ENCODE results near the gene SYT17. TPM values are rescaled to one million over a fixed set of nuclear protein-coding genes. Genes with fewer than 3 reads are reported as not detected.

The SYT17 gene
- total RNA-seq, 1 donor from 2014 or later = 13.3 TPM

DNA sequence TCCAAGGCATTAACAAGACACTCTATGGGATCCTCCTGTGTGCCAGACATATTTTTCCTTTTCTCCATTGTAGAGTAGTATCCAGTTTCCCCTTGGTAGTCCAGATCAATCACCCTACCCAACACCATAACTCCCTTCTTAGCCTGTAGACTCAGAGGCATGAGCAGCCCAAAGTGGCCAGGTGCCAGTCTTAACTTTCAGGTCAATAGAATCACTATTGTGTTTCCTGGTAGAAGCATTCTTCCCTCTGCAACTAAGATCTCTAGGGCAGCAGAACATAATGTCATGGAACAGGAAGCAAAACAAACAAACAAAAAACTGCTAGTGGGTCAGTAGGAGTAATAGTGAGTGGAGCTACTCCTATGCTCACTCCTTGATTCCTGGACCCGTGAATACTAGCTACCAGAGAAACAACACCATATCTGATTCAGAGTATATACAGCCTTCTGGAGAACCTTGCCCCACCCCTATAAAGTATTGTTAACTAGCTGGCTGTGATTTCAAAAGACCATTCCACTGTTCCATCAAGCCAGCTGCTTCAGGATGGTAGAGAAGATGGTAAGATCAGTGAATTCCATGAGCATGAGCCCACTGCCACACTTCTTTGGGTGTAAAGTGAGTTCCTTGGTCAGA is 106.2 kb downstream of the SYT17 start:
- intact Hi-C loops (cut with DNase I) = no loop called here

DNA sequence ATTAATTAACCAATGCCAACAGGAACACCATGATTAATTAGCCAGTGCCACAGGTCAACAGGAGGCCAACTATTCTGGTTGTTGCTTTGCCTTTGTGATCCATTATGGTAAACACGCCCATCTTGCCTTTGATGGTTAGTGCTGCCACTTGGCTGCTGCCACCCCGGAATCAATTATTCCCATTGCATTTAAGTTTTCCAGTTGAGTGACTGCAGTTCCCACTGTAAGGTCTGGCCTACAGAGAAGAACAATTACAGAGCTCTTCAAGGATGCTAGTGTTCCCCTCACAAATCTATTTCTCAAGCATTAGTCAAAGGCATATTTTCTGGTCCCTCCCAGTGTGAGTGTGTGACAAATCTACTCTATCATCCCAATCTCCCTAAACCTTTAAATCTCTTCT is 110.4 kb downstream of the SYT17 start:
- no peak for TF ChIP-seq POLR2AphosphoS5 (IDR thresholded peaks at IDR 0.05; ENCODE audit: insufficient read depth in 1 of 2, low read depth in 1 of 2)
- intact Hi-C loops (cut with DNase I) = no loop called here

More for the DNA sequence above, 106.2 kb downstream of the SYT17 start:
- Histone ChIP-seq H3K4me3 (no peak overlapping the region), H3K9me3 (no peaks in the 10 kb centered on the region), H3K36me3 (no peaks in the 10 kb centered on the region), H3K27ac (no peak overlapping the region), H3K4me1 (no peaks in the 10 kb centered on the region), H3K27me3 (no peaks in the 10 kb centered on the region)
- no peak for TF ChIP-seq POLR2A (IDR thresholded peaks at IDR 0.05)
- no peak for TF ChIP-seq POLR2AphosphoS5 (IDR thresholded peaks at IDR 0.05; ENCODE audit: insufficient read depth in 1 of 2, low read depth in 1 of 2)
- TF ChIP-seq, protein P1, sequence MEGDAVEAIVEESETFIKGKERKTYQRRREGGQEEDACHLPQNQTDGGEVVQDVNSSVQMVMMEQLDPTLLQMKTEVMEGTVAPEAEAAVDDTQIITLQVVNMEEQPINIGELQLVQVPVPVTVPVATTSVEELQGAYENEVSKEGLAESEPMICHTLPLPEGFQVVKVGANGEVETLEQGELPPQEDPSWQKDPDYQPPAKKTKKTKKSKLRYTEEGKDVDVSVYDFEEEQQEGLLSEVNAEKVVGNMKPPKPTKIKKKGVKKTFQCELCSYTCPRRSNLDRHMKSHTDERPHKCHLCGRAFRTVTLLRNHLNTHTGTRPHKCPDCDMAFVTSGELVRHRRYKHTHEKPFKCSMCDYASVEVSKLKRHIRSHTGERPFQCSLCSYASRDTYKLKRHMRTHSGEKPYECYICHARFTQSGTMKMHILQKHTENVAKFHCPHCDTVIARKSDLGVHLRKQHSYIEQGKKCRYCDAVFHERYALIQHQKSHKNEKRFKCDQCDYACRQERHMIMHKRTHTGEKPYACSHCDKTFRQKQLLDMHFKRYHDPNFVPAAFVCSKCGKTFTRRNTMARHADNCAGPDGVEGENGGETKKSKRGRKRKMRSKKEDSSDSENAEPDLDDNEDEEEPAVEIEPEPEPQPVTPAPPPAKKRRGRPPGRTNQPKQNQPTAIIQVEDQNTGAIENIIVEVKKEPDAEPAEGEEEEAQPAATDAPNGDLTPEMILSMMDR (IDR thresholded peaks at IDR 0.05) = no peak
- no peak for DNase-seq (ENCODE audit: extremely low spot score in 2 of 2)

DNA sequence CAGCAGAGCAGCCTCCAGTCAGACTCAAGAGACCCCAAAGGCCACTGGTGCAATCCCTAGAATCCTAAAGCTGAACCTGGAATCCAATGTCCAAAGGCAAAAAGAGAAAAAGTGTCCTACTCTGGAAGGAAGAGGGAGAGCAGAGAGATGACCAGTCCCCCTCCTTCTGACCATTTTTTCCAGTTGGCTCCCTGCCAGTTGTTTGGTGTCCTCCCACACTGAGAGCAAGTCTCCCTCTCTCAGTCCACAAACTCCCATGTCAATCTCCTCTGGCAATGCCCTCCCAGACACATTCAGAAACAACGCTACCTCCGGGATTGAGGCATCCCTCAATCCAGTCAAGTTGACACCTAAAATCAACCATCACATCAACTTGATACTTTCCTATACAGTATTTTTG is 113.2 kb downstream of the SYT17 start:
- no peak for TF ChIP-seq POLR2A (IDR thresholded peaks at IDR 0.05)
- Histone ChIP-seq H3K9me3 (no peaks in the 10 kb centered on the region), H3K36me3 (no peaks in the 10 kb centered on the region), H3K27ac (no peak overlapping the region), H3K4me3 (no peak overlapping the region), H3K27me3 (no peaks in the 10 kb centered on the region), H3K4me1 (no peaks in the 10 kb centered on the region)
- intact Hi-C loops (cut with DNase I) = no loop called here
- no peak for DNase-seq (ENCODE audit: extremely low spot score in 2 of 2)

More for the DNA sequence above, 110.4 kb downstream of the SYT17 start:
- H3K27me3 ChIP-seq = no peaks in the 10 kb centered on the region
- no peak for DNase-seq (ENCODE audit: extremely low spot score in 2 of 2)
- H3K4me1 ChIP-seq = no peaks in the 10 kb centered on the region
- H3K36me3 ChIP-seq = no peaks in the 10 kb centered on the region
- no peak overlapping the region for H3K4me3 ChIP-seq
- no peaks in the 10 kb centered on the region for H3K9me3 ChIP-seq
- no peak overlapping the region for H3K27ac ChIP-seq

DNA sequence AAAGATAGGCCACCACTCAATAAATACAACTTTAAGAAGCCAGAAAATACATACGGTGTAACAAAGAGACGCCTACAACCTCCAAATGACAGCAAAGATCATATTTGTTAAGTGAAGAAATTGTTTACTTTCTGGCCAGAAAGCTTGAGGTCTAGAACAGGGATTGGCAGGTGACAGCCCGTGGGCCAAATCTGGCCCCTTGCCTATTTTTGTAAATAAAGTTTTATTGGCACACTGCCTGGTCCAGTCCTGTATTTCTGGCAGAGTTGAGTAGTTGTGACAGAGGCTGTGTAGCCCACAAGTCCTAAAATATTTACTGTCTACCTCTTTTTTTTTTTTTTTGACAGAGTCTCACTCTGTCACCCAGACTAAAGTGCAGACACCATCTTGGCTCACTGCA is 114.1 kb downstream of the SYT17 start:
- no peak for TF ChIP-seq POLR2AphosphoS5 (IDR thresholded peaks at IDR 0.05; ENCODE audit: insufficient read depth in 1 of 2, low read depth in 1 of 2)
- no peak for TF ChIP-seq POLR2A (IDR thresholded peaks at IDR 0.05)
- TF ChIP-seq, protein P1 (IDR thresholded peaks at IDR 0.05) = no peak
- Histone ChIP-seq H3K4me1 (no peaks in the 10 kb centered on the region), H3K9me3 (no peaks in the 10 kb centered on the region), H3K4me3 (no peak overlapping the region), H3K36me3 (no peaks in the 10 kb centered on the region), H3K27me3 (no peaks in the 10 kb centered on the region), H3K27ac (no peak overlapping the region)
- DNase-seq (ENCODE audit: extremely low spot score in 2 of 2) = no peak
- intact Hi-C loops (cut with DNase I) = no loop called here

DNA sequence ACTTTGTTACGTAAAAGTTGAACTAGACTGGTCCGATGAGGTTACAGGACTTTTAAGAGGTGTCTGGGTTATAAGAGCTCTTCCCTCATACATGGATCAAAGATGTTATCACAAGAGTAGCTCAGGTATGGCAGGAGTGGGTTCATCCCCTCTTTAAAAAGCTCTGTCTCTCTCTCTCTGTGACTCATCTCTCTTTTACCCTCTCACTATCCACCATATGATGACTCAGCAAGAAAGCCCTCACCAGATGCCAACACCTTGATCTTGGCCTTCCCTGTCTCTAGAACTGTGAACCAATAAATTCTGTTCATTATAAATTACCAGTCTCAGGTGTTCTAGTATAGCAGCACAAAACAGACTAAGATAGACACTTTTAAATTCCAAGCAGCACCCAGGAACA is 115.6 kb downstream of the SYT17 start:
- DNase-seq (ENCODE audit: extremely low spot score in 2 of 2) = no peak
- no peak overlapping the region for H3K27ac ChIP-seq
- H3K27me3 ChIP-seq = no peaks in the 10 kb centered on the region
- H3K4me3 ChIP-seq = no peak overlapping the region
- no peaks in the 10 kb centered on the region for H3K4me1 ChIP-seq
- intact Hi-C loops (cut with DNase I) = no loop called here
- TF ChIP-seq POLR2AphosphoS5 (IDR thresholded peaks at IDR 0.05; ENCODE audit: insufficient read depth in 1 of 2, low read depth in 1 of 2) (no peak), POLR2A (IDR thresholded peaks at IDR 0.05) (no peak)
- TF ChIP-seq, protein P1 (IDR thresholded peaks at IDR 0.05) = no peak
- H3K9me3 ChIP-seq = no peaks in the 10 kb centered on the region
- H3K36me3 ChIP-seq = no peaks in the 10 kb centered on the region

DNA sequence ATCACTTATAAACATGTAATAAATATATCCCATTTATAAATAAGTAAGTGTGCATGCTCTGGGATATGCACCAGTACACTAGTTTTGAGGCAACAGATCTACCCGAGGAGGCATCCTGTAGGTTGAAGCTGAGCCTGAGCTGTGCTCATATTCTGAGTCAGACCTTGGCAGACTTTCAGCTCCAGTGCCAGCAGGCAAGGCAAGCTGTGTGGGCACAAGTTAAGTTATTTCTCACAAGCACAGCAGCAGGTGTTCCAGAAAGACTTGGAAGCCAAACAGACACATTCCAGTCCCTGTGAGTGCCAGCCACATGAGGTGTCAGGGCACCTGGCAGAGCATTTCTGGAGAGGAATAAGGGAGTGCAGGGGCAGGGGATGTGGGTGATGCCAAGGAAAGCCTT is 116.2 kb downstream of the SYT17 start:
- Histone ChIP-seq H3K36me3 (no peaks in the 10 kb centered on the region), H3K4me3 (no peak overlapping the region), H3K27ac (no peak overlapping the region), H3K4me1 (no peaks in the 10 kb centered on the region), H3K27me3 (no peaks in the 10 kb centered on the region), H3K9me3 (no peaks in the 10 kb centered on the region)
- TF ChIP-seq, protein P1 (IDR thresholded peaks at IDR 0.05) = no peak
- peak in 1 of 2 donors; percentile 17 for TF ChIP-seq POLR2AphosphoS5 (IDR thresholded peaks at IDR 0.05; ENCODE audit: insufficient read depth in 1 of 2, low read depth in 1 of 2)
- no peak for DNase-seq (ENCODE audit: extremely low spot score in 2 of 2)
- intact Hi-C loops (cut with DNase I) = no loop called here

Measured in vagina (tissue), 2 donors.